NOMO-1 treated with dmso at 0.1 percent for 144 hours (cell line): Measurements from ENCODE around the gene MCF2L.

ENCODE experiments used
- DNase-seq: peaks from one replicate; lab custom pipeline; 2025; ENCODE audit not compliant: unreplicated experiment; lab: John Stamatoyannopoulos, UW

The MCF2L gene

DNA sequence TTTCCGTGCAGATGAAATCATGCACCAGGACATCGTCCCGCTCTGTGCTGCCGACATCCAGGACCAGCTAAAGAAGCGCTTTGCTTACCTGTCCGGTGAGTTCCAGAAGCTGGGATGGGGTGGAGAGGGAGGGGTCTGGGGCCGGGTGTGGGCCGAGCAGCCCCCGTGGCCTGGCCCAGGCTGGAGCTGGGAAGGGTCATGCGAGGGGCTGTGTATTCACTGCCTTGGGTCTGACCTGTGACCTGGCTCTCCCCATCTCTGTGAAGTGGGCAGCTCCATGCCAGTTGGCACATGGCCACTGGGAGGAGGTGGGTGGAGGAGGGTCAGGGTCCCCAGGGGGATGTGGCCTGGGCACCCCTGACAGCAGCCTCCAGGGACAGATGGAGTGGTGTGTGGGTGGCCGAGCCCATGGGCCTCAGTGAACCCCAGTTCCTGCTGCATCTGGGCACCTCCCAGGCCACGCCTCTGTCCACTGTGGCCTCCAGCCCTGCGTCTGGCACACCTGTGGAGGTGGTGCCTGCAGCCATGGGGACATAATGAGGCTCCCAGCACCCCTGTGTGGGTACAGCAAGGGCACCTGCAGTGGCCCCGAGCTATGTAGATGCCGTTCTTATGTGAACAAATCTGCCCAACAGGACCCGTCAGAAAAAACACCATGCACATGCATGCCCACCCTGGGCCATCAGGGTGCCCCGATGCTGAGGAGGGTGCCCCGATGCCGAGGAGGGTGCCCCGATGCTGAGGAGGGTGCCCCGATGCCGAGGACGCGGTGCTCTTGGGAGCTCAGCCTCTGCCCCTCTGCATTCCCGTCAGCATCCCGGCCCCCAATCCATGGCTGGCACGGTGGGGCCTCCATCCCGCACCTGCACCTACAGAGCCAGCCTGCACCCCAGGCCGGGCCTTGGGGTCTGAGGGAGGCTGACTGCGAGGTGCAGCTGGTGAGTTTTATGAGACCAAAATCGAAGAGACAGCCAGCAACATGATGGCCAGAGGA lies 46.0 kb downstream of the MCF2L start:
- no peak for DNase-seq

DNA sequence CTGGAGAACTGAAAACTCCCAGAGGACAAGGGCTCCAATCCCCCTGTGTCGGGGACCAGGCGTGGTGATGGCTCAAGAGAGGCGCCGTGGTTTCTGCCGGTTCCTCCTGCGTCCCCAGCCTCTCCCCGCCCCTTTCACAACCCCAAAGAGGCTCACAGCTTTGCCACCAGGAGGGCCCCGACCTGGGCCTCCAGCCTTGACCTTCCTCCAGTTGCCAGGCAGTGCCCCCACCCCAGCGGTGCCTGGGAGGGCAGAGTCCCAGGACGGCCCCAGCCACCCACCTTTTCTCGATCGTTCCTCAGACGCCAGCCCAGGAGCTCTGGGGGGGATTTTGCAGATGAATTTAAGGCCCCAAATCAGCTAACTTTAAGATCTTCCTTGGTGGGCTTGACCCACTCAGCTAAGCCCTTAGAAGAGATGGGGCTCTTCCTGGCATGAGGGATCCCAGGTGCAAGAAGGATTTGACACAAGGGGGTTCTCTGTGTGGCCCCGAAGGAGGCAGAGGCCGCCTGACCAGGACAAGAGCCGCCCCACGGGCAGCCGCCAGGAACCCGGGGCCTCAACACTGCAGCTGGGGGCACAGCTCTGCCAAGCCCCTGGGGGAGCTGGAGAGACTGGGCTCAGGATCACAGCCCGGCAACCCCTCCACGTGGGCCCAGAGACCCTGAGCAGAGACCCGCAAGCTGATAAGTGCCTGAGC lies 47.0 kb downstream of the MCF2L start:
- no peak for DNase-seq

GRCh38 chr13:113016526-113017295 lies 47.7 kb downstream of the MCF2L start:
- no peak for DNase-seq

- DNase-seq = no peak
Measured at GRCh38 chr13:113017506-113018215, 48.6 kb downstream of the MCF2L start.

GRCh38 chr13:113018676-113019465 lies 49.9 kb downstream of the MCF2L start:
- no peak for DNase-seq

GRCh38 chr13:113020323-113021080 lies 51.5 kb downstream of the MCF2L start:
- no peak for DNase-seq

DNA sequence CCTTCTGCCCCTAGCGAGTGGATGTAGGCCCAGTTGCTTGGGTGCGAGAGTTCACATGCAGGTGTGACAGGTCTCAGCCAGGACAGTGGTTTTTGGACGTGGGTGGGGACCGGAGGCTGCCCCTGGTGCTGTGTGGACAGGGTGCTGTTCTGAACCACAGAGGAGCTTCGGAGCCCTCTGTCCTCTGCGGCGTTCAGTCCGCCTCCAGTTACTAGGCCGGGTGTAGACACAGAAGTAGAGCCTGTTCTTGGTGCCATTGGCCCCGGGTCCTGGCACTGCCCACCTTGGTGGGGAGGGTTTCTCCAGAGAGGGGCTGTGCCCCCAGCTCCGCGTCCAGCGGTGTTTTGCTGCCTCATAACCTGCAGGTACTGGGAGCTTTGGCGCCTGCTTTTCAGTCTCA lies 52.4 kb downstream of the MCF2L start:
- DNase-seq = no peak

DNA sequence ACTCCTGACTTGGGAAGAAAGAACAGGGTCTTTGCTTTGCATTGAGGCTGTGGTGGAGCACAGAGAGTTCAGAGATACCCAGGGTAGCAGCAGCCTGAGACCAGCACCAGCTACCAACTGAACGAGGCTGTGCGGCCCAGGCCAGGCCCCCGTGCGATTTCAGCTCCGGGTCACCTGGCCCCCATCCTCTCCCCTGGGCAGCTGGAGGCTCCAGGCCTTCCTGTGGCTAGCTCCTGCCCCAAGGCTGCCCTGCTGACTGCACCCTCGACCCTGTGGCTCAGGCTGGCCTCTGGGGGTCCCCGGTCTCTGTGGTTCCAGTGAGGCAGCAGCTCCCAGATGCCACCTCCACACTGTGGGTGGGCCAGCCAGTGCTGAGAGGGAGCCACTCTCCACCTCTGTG lies 52.8 kb downstream of the MCF2L start:
- DNase-seq = no peak

GRCh38 chr13:113022391-113022744 lies 53.4 kb downstream of the MCF2L start:
- no peak for DNase-seq

DNA sequence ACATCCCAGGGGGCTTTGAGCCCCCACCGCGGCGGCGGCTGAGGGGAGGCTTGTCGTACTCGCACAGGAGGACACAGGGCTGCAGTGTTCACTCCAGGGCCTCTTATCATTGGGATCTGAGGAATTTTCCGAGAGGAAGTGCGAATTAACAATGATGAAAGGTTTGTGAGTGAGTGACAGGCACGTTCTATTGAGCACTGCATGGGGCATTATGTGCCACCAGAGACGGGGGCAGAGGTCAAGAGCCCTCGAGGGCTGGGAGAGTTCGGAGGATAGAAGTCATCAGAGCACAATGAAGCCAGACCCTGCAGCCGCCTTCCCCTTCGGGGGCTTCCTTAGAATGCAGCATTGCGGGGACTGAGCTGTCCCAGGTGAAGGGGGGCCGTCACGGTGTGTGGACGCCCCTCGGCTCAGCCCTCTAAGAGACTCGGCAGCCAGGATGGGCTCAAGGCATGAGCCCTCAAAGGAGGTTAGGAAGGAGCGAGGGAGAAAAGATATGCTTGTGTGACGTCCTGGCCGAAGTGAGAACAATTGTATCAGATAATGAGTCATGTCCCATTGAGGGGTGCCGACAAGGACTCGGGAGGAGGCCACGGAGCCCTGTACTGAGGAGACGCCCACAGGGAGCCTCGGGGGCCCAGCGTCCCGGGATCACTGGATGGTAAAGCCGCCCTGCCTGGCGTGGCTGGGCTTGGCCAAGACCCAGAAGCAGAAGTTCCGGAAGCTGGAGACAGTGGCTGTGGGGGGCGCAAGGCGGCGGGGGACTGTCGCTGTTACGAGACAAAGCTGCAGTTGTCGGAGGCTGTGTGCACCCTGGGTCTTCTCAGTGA lies 53.9 kb downstream of the MCF2L start:
- DNase-seq = no peak

GRCh38 chr13:113023694-113024430 lies 54.8 kb downstream of the MCF2L start:
- DNase-seq = no peak

DNA sequence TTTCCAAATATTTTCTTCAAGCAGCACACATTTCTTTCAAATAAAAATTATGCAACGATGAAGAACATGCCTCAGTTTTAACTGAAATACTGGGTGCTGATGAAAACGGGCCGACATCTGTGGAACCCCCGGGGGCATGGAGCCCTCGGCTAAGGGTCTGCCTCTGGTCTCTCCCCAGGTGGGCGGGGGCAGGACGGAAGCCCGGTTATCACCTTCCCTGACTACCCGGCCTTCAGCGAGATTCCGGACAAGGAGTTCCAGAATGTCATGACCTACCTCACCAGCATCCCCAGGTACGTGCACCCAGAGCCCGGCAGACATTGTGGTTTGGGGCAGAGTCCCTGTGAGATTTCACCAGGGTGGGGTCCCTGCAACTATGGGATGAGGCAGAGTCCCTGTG lies 55.5 kb downstream of the MCF2L start:
- no peak for DNase-seq

- DNase-seq = no peak
Measured at GRCh38 chr13:113026391-113026910, 57.4 kb downstream of the MCF2L start.

GRCh38 chr13:113027095-113027494 lies 58.1 kb downstream of the MCF2L start:
- DNase-seq = no peak

DNA sequence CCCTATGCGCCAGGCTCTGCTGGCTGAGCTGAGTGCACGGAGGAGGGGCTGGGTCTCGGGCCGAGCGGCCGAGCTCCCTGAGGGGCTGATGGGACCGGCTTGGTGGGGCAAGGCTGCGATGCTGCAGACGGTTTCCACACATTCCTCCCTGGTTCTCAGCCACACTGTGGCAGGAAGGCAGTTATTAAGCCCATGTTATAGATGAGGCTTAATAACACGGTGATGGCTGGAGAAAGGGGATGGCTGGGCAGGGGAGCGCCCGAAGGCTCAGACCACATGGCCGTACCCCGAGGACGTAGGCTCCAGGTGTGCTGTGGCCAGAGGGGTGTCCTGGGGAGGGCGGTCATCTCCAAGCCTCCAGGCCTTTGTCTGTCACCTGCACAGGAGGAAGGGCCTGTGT lies 58.6 kb downstream of the MCF2L start:
- DNase-seq = no peak

- DNase-seq = no peak
Measured at GRCh38 chr13:113028336-113029060, 59.5 kb downstream of the MCF2L start.

DNA sequence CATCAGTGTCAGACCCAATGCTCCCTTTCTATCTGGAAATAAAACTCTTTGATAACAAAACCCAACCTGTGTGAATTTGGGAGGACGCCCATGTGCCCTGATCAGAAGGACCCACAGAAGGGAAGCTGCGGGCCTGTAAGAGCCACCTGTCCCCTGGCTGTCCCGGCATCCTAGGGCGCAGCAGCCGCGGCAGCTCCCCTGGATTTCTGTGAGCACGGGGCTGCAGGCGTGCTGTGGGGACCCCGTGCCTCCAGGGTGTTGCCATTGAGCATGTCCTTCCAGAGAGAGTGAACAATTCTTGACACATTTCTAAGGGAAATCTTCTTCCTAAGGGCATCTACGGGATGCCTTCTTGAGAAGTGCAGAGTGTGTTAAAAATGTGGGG lies 60.0 kb downstream of the MCF2L start:
- DNase-seq = no peak
